Femur (tissue), 1 donor: ENCODE results near the gene C16orf78.
"Not testable (repeated sequence)": the region's sequence is repeated elsewhere in the genome, so short reads cannot be mapped to it uniquely, and the experiment has no call there.

Experiments
- DNase-seq: peaks from one replicate; pipeline ENCODE4 v3.0.0-alpha.2; 2017

The C16orf78 gene

GRCh38 chr16:49350265-49351095, 23.1 kb upstream of the C16orf78 start:
- peak; percentile 61 for DNase-seq

- no peak for DNase-seq
Measured at GRCh38 chr16:49351096-49351487, 22.5 kb upstream of the C16orf78 start.

GRCh38 chr16:49352892-49353291, 20.7 kb upstream of the C16orf78 start:
- no peak for DNase-seq

- DNase-seq: no peak
Measured at GRCh38 chr16:49353680-49354079, 19.9 kb upstream of the C16orf78 start.

- DNase-seq: no peak
Measured at GRCh38 chr16:49354101-49354500, 19.5 kb upstream of the C16orf78 start.

- DNase-seq: no peak
Measured at GRCh38 chr16:49354991-49355390, 18.6 kb upstream of the C16orf78 start.

- DNase-seq: no peak
Measured at GRCh38 chr16:49355933-49356665, 17.5 kb upstream of the C16orf78 start.

GRCh38 chr16:49356728-49357488, 16.7 kb upstream of the C16orf78 start:
- DNase-seq: no peak

GRCh38 chr16:49359591-49359990, 14.0 kb upstream of the C16orf78 start:
- no peak for DNase-seq

GRCh38 chr16:49361731-49362130, 11.9 kb upstream of the C16orf78 start:
- DNase-seq: not testable (repeated sequence)

- DNase-seq: no peak
Measured at GRCh38 chr16:49362230-49362629, 11.4 kb upstream of the C16orf78 start.

GRCh38 chr16:49365711-49366509, 7.7 kb upstream of the C16orf78 start:
- DNase-seq: no peak

GRCh38 chr16:49366669-49367068, 6.9 kb upstream of the C16orf78 start:
- DNase-seq: no peak

GRCh38 chr16:49369651-49370611, 3.7 kb upstream of the C16orf78 start:
- DNase-seq: peak; percentile 47

- DNase-seq: no peak
Measured at GRCh38 chr16:49376206-49376605, 2.6 kb downstream of the C16orf78 start.

- DNase-seq: no peak
Measured at GRCh38 chr16:49377196-49377755, 3.7 kb downstream of the C16orf78 start.

GRCh38 chr16:49378238-49378637, 4.6 kb downstream of the C16orf78 start:
- DNase-seq: no peak

GRCh38 chr16:49378816-49379215, 5.2 kb downstream of the C16orf78 start:
- no peak for DNase-seq

- no peak for DNase-seq
Measured at GRCh38 chr16:49382916-49383315, 9.3 kb downstream of the C16orf78 start.

GRCh38 chr16:49395021-49395420, 21.4 kb downstream of the C16orf78 start:
- no peak for DNase-seq

GRCh38 chr16:49396206-49396720, 22.7 kb downstream of the C16orf78 start:
- no peak for DNase-seq
